Keratinocyte (primary cell): ENCODE data around the gene PDE3A. TPM values are rescaled to one million over a fixed set of nuclear protein-coding genes. Genes with fewer than 3 reads are reported as not detected.

Source experiments
- DNase-seq: peaks from one replicate; pipeline ENCODE4 v3.0.0-alpha.2; 2011; ENCODE audit warnings: low read depth, missing footprints, low spot score
- FAIRE-seq: peaks from 2 replicates; lab custom pipeline; 2011; peaks lifted over from hg19 to GRCh38; lab: Jason Lieb, UNC
- H2AFZ ChIP-seq: 2 replicates; pipeline ENCODE4 v1.6.0; 2012; ENCODE audit warnings: low read length, control low read depth, inconsistent platforms; ENCODE audit not compliant: control insufficient read depth
- H3K27ac ChIP-seq: 2 replicates; pipeline ENCODE4 v1.5.1; 2011; ENCODE audit warnings: low read length; ENCODE audit not compliant: control insufficient read depth, insufficient read depth
- H3K27me3 ChIP-seq: 3 replicates; pipeline ENCODE4 v1.6.0; 2011; ENCODE audit warnings: low read length; ENCODE audit not compliant: control insufficient read depth, insufficient read depth; ENCODE audit errors: extremely low read depth
- H3K36me3 ChIP-seq, 2 experiments: 2 replicates in 1 of 2; 3 replicates in 1 of 2; pipeline ENCODE4 v1.5.1; 2011; ENCODE audit warnings: low read length in 2 of 2, mild to moderate bottlenecking in 1 of 2; ENCODE audit not compliant: control insufficient read depth in 2 of 2, insufficient read depth in 2 of 2; ENCODE audit errors: extremely low read depth in 1 of 2
- H3K4me1 ChIP-seq: 3 replicates; pipeline ENCODE4 v1.5.1; 2011; ENCODE audit warnings: low read length; ENCODE audit not compliant: control insufficient read depth, insufficient read depth; ENCODE audit errors: extremely low read depth
- H3K4me2 ChIP-seq: 3 replicates; pipeline ENCODE4 v1.6.0; 2011; ENCODE audit warnings: low read depth, low read length; ENCODE audit not compliant: control insufficient read depth, insufficient read depth; ENCODE audit errors: extremely low read depth
- H3K4me3 ChIP-seq, 3 experiments: fragments of 200-600 bp in 1 of 3; sonication (generic) in 1 of 3; 2 replicates in 2 of 3; 3 replicates in 1 of 3; pipeline ENCODE4 v1.5.1; 2011 to 2016; ENCODE audit warnings: low read length in 3 of 3, mild to moderate bottlenecking in 3 of 3, control low read depth in 2 of 3, inconsistent platforms in 1 of 3, low read depth in 1 of 3, mixed read lengths in 1 of 3, mixed run types in 1 of 3, moderate library complexity in 1 of 3; ENCODE audit not compliant: control insufficient read depth in 2 of 3, insufficient read depth in 2 of 3; ENCODE audit errors: extremely low read depth in 1 of 3
- H3K79me2 ChIP-seq: 2 replicates; pipeline ENCODE4 v1.6.0; 2012; ENCODE audit warnings: low read length; ENCODE audit not compliant: control insufficient read depth, insufficient read depth
- H3K9ac ChIP-seq: 3 replicates; pipeline ENCODE4 v1.6.0; 2011; ENCODE audit warnings: low read length; ENCODE audit not compliant: control insufficient read depth, insufficient read depth; ENCODE audit errors: extremely low read depth
- H3K9me1 ChIP-seq: 3 replicates; pipeline ENCODE4 v1.6.0; 2011; ENCODE audit warnings: low read length; ENCODE audit not compliant: control insufficient read depth, insufficient read depth; ENCODE audit errors: extremely low read depth
- H3K9me3 ChIP-seq: 2 replicates; pipeline ENCODE4 v1.5.1; 2012; ENCODE audit warnings: low read depth, low read length; ENCODE audit not compliant: control insufficient read depth
- H4K20me1 ChIP-seq: 3 replicates; pipeline ENCODE4 v1.6.0; 2011; ENCODE audit warnings: low read length; ENCODE audit not compliant: control insufficient read depth, insufficient read depth; ENCODE audit errors: extremely low read depth
- EZH2 ChIP-seq: IDR thresholded peaks from one replicate; pipeline ENCODE4 v1.6.1; 2012; ENCODE audit warnings: inconsistent platforms, mild to moderate bottlenecking, low read length, moderate library complexity
- dilution Hi-C: fragments of 300-500 bp; cut with MboI; formaldehyde crosslinking; loops from one replicate; pipeline ENCODE4 v1.7.0; 2020; ENCODE audit warnings: low sequenced_read_pairs; ENCODE audit not compliant: extremely low pct_ligation_motif_present
- polyA plus RNA-seq, 5 experiments: library from polyadenylated mRNA; depleted of rRNA in 3 of 5; stranded (reverse) in 3 of 5; stranded (forward) in 1 of 5; unstranded in 1 of 5; fragments of >200 nt; gene quantifications; 1 replicate in 1 of 5; 2 replicates in 3 of 5; 3 replicates in 1 of 5; pipeline versions ENCODE4 v1.2.1 to v1.2.3, GENCODE V29; 2011 to 2012; ENCODE audit warnings: missing spikeins in 2 of 5, low read depth in 1 of 5, low replicate concordance in 1 of 5
- TF ChIP-seq, protein P1 (sequence below), 3 experiments: IDR thresholded peaks in 1 of 3; conservative IDR thresholded peaks in 1 of 3; optimal IDR thresholded peaks in 1 of 3; 2 replicates in 2 of 3; 3 replicates in 1 of 3; pipeline versions ENCODE3 to v1.5.1; 2011; ENCODE audit warnings: low read length in 3 of 3, mild to moderate bottlenecking in 3 of 3, moderate library complexity in 2 of 3, control low read depth in 1 of 3, inconsistent platforms in 1 of 3; ENCODE audit not compliant: insufficient read depth in 2 of 3; ENCODE audit errors: extremely low read depth in 1 of 3

The PDE3A gene
- polyA plus RNA-seq, 1 donor (not counting 4 experiments of a cell fraction or from before 2014, with no cell fraction given): 0.01 TPM

DNA sequence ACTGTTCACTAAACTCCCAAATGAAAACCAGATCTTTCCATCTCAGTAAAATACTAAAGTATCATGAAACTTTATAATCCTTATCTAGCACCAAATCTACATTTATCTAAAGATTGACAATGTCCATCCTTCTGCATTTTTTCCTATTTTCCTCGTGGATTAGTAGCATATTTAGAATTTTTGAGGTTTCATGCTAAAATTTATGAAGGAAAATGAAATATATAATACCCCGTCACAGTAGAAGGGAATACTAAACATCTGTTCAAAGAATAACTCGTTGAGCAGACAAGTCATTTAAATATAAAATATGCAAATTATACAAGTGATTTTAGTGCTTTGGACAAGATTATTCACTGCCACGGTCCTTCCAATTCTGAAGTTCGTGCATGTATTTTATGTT is 204.1 kb downstream of the PDE3A start:
- TF ChIP-seq, protein P1, sequence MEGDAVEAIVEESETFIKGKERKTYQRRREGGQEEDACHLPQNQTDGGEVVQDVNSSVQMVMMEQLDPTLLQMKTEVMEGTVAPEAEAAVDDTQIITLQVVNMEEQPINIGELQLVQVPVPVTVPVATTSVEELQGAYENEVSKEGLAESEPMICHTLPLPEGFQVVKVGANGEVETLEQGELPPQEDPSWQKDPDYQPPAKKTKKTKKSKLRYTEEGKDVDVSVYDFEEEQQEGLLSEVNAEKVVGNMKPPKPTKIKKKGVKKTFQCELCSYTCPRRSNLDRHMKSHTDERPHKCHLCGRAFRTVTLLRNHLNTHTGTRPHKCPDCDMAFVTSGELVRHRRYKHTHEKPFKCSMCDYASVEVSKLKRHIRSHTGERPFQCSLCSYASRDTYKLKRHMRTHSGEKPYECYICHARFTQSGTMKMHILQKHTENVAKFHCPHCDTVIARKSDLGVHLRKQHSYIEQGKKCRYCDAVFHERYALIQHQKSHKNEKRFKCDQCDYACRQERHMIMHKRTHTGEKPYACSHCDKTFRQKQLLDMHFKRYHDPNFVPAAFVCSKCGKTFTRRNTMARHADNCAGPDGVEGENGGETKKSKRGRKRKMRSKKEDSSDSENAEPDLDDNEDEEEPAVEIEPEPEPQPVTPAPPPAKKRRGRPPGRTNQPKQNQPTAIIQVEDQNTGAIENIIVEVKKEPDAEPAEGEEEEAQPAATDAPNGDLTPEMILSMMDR (optimal IDR thresholded peaks at IDR 0.05 in 1 of 3, IDR thresholded peaks at IDR 0.05 in 1 of 3, conservative IDR thresholded peaks at IDR 0.05 in 1 of 3; ENCODE audit: extremely low read depth in 1 of 3, insufficient read depth in 2 of 3, low read length in 3 of 3): no peak
- TF ChIP-seq EZH2: no peak
- Histone ChIP-seq H3K9me3 (no peaks in the 10 kb centered on the region), H3K27ac (no peak overlapping the region), H3K27me3 (no peaks in the 10 kb centered on the region), H4K20me1 (no peaks in the 10 kb centered on the region), H3K36me3 (no peaks in the 10 kb centered on the region), H3K4me2 (no peak overlapping the region), H3K9me1 (no peaks in the 10 kb centered on the region), H3K4me1 (no peaks in the 10 kb centered on the region), H3K79me2 (no peaks in the 10 kb centered on the region), H3K4me3 (no peak overlapping the region), H3K9ac (no peak overlapping the region), H2AFZ (no peak overlapping the region)
- dilution Hi-C loops: no loop called here
- DNase-seq: no peak
- no peak for FAIRE-seq

DNA sequence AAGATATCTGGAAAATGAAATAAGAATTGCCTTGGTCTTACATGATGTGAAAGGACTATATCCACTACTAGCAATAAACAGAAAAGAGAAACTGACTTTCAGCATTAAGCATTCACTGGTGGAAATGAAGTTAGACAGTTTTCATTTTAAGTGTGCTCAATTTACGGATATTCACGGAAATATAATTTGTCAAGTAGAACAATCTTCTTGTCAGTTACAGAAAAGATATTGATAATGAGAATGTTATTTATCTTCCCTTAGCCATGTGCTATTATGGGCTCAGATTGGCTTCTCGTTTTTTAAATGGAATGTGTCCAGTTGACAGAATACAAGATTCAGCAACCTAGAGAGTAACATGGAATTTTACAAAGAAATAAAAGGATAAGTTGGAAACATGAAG is 208.2 kb downstream of the PDE3A start:
- H3K9ac ChIP-seq: no peak overlapping the region
- no peaks in the 10 kb centered on the region for H3K36me3 ChIP-seq
- no peak overlapping the region for H3K4me3 ChIP-seq
- no peak for TF ChIP-seq EZH2
- TF ChIP-seq, protein P1 (optimal IDR thresholded peaks at IDR 0.05 in 1 of 3, IDR thresholded peaks at IDR 0.05 in 1 of 3, conservative IDR thresholded peaks at IDR 0.05 in 1 of 3; ENCODE audit: extremely low read depth in 1 of 3, insufficient read depth in 2 of 3, low read length in 3 of 3): no peak
- no peaks in the 10 kb centered on the region for H3K27me3 ChIP-seq
- dilution Hi-C loops: no loop called here
- no peaks in the 10 kb centered on the region for H3K9me1 ChIP-seq
- FAIRE-seq: no peak
- H4K20me1 ChIP-seq: no peaks in the 10 kb centered on the region
- H3K79me2 ChIP-seq: no peaks in the 10 kb centered on the region
- no peak overlapping the region for H3K27ac ChIP-seq
- H2AFZ ChIP-seq: no peak overlapping the region
- no peak for DNase-seq
- H3K9me3 ChIP-seq: no peaks in the 10 kb centered on the region
- no peaks in the 10 kb centered on the region for H3K4me1 ChIP-seq
- H3K4me2 ChIP-seq: no peak overlapping the region
